HCT116 (cell line): ENCODE results near the gene SH3TC1.

ENCODE experiments used
- CBX3 ChIP-seq: IDR thresholded peaks from 2 replicates; pipeline ENCODE4 v1.6.1; 2012; ENCODE audit warnings: low read depth
- CTCF ChIP-seq, 3 experiments: fragments of 200-600 bp in 1 of 3; sonication (generic) in 1 of 3; IDR thresholded peaks in 2 of 3; conservative IDR thresholded peaks in 1 of 3; 2 replicates each; pipeline ENCODE4 v1.5.1; 2012 to 2017; ENCODE audit warnings: low read depth in 2 of 3, low read length in 2 of 3, antibody characterized with exemption in 1 of 3, borderline replicate concordance in 1 of 3, control low read depth in 1 of 3, mild to moderate bottlenecking in 1 of 3, mixed read lengths in 1 of 3, mixed run types in 1 of 3, moderate library complexity in 1 of 3; ENCODE audit not compliant: insufficient read depth in 1 of 3
- ELF1 ChIP-seq: IDR thresholded peaks from 2 replicates; pipeline ENCODE4 v1.6.1; 2012; ENCODE audit warnings: low read depth, borderline replicate concordance
- EZH2phosphoT487 ChIP-seq: fragments of 200-600 bp; IDR thresholded peaks from 2 replicates; pipeline ENCODE4 v1.6.1; 2018; ENCODE audit warnings: antibody characterized with exemption, borderline replicate concordance
- JUND ChIP-seq: IDR thresholded peaks from 2 replicates; pipeline ENCODE4 v1.6.1; 2012
- POLR2A ChIP-seq: IDR thresholded peaks from 2 replicates; pipeline ENCODE4 v1.7.0; 2011; ENCODE audit warnings: borderline replicate concordance; ENCODE audit not compliant: insufficient read depth, insufficient read length; ENCODE audit errors: extremely low read depth
- POLR2AphosphoS5 ChIP-seq: IDR thresholded peaks from 2 replicates; pipeline ENCODE4 v1.6.1; 2011; ENCODE audit warnings: mild to moderate bottlenecking, low read depth, low read length, moderate library complexity
- RAD21 ChIP-seq: IDR thresholded peaks from 2 replicates; pipeline ENCODE4 v1.6.1; 2012; ENCODE audit warnings: low read depth, mild to moderate bottlenecking
- SIN3A ChIP-seq: IDR thresholded peaks from 2 replicates; pipeline ENCODE4 v1.6.1; 2012; ENCODE audit warnings: low read depth
- SRF ChIP-seq: IDR thresholded peaks from 2 replicates; pipeline ENCODE4 v1.6.1; 2012; ENCODE audit warnings: low read depth

- TF ChIP-seq CTCF (IDR thresholded peaks at IDR 0.05 in 2 of 3, conservative IDR thresholded peaks at IDR 0.05 in 1 of 3; ENCODE audit: borderline replicate concordance in 1 of 3, insufficient read depth in 1 of 3, low read depth in 2 of 3, low read length in 2 of 3) (no peak), POLR2A (no peak), CBX3 (no peak), EZH2phosphoT487 (no peak), JUND (no peak), SIN3A (no peak), POLR2AphosphoS5 (no peak), ELF1 (no peak), RAD21 (no peak), SRF (no peak)
Measured at GRCh38 chr4:8287343-8288280, 88.5 kb downstream of the SH3TC1 start.
